GOT3 (cell line): ENCODE measurements around the gene PHAX.
"Not testable (repeated sequence)": the region's sequence is repeated elsewhere in the genome, so short reads cannot be mapped to it uniquely, and the experiment has no call there.

ENCODE experiments used
- DNase-seq: peaks from one replicate; lab custom pipeline; 2025; ENCODE audit warnings: mixed read lengths; lab: John Stamatoyannopoulos, UW

PHAX gene

DNA sequence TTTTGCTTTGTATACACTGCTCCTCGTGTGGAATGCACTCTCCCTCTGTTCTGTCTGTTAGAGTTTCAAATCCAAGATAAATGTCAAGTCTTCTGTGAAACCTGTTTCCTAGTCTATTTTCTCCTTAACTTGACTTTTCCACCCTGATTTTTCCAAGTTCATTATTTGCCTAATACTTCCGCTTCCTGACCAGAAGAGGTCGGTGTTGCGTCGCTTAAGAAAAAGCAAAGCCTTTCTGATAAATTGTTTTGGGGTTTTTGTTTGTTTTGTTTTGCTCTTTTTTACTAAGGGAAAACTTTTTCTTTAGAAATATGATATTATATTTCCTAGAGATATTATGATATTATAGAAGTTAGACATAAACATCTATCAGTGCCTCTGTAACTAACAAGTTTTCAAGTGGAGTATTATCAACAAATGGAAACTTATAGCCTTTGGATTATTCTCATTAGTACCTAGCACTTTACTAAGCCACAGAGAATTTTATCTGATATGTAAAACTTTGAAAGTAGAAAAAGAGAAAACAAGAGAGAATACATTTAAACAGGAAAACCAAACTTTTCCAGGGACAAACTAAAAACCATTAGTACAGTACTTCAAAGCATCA, 55.8 kb downstream of the PHAX start:
- DNase-seq, result no peak

DNA sequence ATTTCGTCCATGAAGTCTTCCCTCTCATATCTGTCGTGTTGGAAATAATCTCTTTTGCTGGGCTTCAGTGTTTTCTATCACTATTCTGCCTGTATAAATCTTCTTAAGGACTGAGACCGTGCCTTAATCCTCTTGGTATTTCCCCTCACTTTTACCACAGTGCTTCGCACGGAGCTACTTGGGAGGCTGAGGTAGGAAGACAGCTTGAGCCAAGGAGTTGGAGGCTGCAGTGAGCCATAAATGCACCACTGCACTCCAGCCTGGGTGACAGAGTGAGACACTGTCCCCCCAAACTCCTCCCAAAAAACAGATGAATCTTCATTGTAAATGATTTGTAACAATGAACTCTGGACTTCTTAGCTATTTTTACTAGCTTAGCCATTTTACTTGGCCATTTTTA, 57.8 kb downstream of the PHAX start:
- no peak for DNase-seq

GRCh38 chr5:126659805-126660482, 59.2 kb downstream of the PHAX start:
- DNase-seq, result no peak

DNA sequence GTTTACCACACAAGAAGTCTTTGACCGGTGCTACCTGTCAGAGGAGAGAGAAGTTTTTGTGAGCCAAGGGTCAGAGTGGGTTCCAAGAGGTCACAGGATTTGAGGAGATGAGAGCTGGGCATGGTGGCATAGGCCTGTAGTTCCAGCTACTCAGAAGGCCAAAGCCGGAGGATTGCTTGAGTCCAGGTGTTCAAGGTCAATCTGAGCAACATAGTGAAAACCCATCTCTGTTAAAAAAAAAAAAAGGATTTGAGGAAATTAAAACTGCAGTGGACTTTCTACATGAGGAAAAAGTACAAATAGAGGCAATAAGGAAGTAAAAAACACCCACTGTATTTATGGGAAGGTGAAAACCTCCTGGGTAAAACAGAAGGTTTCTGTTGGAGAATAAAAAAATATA, 63.8 kb downstream of the PHAX start:
- no peak for DNase-seq

GRCh38 chr5:126670109-126670508, 69.4 kb downstream of the PHAX start:
- DNase-seq, result not testable (repeated sequence)

DNA sequence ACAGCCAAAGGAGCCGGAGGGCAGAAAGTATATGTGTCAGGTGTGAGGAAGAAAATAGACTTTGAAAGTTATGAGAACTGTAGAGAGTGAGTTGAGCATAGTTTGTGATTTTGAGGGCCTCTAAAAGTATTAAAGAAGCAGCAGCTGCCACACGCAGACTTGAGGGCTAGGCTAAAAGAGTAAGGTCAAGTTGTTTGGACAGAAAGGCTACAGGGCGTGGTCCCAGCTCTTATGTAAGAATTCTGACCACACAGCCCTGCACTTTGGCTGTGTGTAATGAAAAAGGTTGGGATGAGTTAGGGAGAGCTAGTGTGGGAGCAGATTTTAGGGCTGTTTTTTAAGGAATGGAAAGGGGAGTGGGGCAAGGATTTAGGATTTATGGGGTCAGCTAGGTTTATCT, 70.9 kb downstream of the PHAX start:
- DNase-seq, result not testable (repeated sequence)

GRCh38 chr5:126673477-126673876, 72.7 kb downstream of the PHAX start:
- no peak for DNase-seq

GRCh38 chr5:126674145-126674544, 73.4 kb downstream of the PHAX start:
- DNase-seq, result no peak

- DNase-seq, result no peak
These were observed 74.6 kb downstream of the PHAX start for GRCh38 chr5:126675338-126675737.

GRCh38 chr5:126676195-126676624, 75.5 kb downstream of the PHAX start:
- DNase-seq, result no peak
